ENCODE data around the gene MTCL3.
A peak's percentile ranks its signal among the peaks of the same experiment; 100 is the strongest.
"Not testable (repeated sequence)": the region's sequence is repeated elsewhere in the genome, so short reads cannot be mapped to it uniquely, and the experiment has no call there.

The MTCL3 gene

GRCh38 chr6:127464881-127465459 lies 54.2 kb downstream of the MTCL3 start:
- peak; percentile 56 for DNase-seq

- DNase-seq: no peak
Observed at GRCh38 chr6:127464161-127464880, 54.8 kb downstream of the MTCL3 start.

DNA sequence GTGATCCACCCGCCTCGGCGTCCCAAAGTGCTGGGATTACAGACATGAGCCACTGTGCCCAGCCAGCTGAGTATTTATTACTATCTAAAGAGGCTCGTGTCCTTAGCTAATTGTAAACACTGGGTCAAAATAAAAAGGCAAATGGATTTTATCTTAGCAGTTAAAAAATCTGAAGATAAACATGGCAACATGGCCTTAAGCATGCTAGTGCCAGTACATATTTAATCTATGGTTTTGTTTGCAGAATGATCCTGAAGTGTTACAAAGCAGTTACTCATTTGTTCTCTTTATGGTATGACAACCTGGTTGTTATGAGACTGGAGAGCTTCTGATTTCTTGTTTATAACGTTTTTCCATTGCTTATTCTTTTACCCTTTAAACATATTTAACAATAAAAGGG lies 56.1 kb downstream of the MTCL3 start:
- DNase-seq: no peak

DNA sequence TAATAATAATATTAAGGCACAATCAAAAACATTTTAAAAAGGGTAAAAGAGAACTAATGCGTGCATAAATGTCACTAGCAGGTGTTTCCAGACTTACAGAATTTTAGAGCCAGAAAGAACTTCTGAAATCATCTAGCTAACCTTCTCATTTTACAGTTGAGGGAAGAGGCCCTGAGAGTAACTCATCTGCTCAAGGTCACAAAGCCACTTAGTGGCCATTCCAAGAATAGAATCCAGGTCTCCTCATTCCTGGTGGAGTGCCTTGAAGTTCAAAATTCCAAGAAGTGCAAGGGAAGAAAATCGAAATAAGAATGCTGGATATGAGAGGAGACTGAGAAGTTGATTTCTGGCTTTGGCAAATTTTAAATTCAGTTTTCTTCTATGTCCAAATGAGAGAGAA lies 56.8 kb downstream of the MTCL3 start:
- no peak for DNase-seq

DNA sequence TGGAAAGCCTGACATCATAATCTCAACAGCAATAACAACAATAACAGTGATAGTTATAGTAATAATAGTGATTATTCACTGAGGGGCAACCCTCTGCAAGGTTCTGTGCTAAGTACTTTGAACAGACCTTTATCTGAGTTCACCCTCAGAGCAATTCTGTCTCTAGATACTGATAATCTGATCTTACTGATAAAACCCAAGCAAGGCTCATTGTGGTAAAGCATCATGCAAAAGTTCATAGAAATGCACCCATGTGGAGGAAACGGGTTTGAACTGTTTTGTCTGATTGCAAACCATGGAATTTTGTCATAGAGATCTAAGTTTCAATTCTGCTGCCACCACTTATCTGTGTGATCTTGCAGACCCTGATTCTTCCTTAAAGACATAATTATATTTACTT lies 58.7 kb downstream of the MTCL3 start:
- no peak for DNase-seq

DNA sequence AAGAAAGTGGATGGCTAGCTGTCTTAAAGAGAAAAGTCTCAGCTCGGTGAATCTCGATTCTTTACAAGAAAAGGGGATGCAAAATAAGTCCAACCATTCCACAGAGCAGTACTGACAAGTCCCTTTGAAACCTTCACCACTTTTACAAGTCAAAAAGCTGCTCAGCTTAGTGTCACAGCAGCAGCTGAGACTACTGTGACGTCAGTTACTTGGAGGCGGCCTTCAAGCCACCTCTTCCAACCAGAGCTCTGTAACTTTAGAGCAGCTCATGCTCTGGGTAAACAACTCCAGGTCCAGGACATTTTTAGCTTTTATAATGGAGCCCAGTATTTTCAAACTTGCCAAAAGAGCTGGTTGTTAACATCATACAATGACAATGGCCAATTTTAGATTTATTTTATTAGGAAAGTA lies 59.9 kb downstream of the MTCL3 start, which contains the start of gene KIAA0408:
KIAA0408 (minus strand) TSS at position 159 of the 411 bp plus-strand sequence. CDS start 5,408 bp downstream, outside the sequence.
- no peak for DNase-seq

DNA sequence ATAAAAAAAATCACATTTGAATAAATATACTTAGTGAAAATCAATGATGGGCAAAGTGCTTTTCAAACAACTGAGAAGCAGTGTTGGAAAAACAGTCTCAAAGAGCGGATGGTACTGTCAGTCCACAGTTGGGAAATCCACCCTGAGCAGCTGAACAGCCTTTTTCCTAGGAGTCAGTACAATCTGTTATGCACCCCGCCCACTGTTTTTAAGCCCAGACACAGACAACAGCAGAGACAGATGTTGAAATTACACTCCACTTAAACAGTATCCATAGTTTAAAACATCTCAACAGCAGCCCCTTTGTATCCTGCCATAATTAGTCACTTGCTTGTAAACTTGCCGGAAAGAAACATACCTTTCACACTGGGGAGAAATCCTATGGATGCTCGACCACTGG lies 60.3 kb downstream of the MTCL3 start:
- DNase-seq: no peak

DNA sequence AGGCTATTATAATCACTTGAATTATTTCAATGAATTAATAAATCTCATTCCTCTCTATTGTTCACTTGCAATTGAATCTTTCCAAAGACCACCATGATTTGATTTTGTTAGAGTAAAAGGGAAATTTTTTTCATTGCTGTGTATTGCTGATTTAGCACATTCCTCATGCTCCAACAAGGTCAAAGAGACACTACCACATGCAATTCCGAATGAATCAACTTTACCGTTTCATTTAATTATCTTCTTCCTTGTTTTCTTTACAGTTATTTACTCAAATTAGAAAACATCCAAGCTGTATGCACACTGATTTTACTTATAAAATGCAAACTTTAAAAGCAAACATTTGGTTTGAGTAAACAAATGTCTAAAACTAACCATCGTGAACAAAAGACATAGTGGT lies 60.9 kb downstream of the MTCL3 start:
- DNase-seq: no peak

GRCh38 chr6:127457456-127458064 lies 61.6 kb downstream of the MTCL3 start:
- peak; percentile 15 for DNase-seq

GRCh38 chr6:127456465-127456864 lies 62.7 kb downstream of the MTCL3 start:
- no peak for DNase-seq

GRCh38 chr6:127453845-127454619 lies 65.1 kb downstream of the MTCL3 start:
- no peak for DNase-seq

DNA sequence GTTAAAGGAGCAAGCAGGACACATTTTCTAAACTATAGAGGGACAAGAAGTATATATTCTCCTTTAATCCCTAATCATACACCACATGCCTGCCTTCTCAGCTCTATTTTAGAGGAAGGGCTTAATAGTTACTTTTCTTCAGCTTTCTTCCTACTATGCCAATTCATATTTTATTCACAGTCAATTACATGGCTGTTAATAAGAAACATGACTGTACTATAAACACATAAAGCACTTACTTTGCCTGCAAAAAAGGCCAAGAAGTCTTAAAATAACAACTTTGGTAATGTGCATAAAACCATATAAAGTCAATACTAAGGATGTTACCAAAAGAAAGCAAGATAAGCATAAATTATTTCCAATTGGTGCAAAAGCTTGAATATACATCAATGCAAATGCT lies 66.3 kb downstream of the MTCL3 start:
- DNase-seq: no peak

DNA sequence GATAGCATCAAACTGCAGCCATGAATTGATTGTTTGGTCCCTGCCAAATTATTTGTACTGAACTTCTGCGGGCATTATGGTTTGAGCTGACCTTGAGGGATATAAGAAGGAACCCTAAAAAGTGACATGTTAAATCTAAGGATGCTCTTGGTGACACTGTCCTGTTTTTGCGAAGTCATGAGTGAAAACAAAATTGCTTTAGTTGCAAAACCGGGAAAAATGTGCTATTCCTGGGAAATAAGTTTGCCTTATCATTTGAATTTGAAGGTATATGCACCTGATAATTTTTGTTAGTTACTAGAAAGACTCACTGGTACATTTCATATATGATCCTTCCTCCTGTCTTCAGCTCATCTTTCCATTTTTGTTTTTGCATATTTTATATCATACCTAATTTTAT lies 67.7 kb downstream of the MTCL3 start:
- no peak for DNase-seq

DNA sequence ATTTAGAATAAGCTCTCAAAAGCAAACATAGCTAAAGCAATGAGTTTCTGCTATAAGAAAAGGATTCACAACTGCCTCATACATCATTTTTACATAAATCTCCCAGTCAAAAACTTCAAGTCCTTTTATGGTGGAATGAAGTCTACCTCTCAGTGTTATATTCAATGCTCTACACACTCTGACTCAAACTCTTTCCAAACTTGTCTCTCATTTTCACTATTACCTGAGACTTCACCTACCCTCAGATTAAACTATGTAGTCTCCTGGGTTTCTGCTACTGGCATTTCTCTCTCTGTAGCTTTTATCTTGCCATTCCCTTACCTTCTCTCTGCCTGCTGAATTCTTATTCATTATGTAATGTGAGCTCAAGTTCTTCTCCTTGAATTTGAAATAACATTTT lies 71.4 kb downstream of the MTCL3 start:
- no peak for DNase-seq

DNA sequence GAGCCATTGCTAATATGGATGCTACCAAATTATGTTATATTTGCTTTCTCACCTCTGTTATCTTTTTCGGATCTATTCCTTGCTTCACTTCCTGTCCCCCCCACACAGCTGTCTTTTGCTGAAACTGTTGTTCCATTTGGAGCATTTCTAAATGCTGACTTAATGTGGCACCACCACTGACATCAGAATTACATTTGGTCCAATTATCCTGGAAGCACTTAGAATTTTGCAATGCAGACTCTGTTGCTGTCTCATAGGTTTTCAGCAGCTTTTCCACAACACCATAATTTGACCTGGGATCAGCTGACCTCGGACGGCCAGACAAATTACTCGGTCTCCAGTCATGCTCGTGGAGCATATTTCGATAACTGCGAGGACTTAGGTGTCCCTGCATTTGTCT lies 72.8 kb downstream of the MTCL3 start:
- no peak for DNase-seq

GRCh38 chr6:127441881-127442280 lies 77.3 kb downstream of the MTCL3 start:
- DNase-seq: no peak

DNA sequence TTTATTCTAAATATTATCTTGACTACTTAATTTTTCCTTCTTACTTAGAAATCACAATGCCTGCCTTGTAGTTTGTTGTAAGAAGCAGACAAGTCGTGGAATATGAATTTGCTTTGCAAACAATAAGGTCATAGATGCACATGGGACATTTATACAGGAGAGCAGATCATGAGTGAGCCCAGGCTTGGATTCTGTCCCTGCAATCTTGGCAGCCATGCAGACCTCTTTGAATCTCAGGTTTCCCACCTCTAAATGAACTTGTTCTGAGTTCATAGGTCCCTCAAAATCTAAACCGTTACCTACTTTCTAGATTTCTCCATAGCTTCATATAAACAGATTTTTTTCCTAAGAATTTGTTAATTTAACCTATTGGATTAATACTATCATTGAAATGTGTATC lies 79.4 kb downstream of the MTCL3 start:
- DNase-seq: no peak

DNA sequence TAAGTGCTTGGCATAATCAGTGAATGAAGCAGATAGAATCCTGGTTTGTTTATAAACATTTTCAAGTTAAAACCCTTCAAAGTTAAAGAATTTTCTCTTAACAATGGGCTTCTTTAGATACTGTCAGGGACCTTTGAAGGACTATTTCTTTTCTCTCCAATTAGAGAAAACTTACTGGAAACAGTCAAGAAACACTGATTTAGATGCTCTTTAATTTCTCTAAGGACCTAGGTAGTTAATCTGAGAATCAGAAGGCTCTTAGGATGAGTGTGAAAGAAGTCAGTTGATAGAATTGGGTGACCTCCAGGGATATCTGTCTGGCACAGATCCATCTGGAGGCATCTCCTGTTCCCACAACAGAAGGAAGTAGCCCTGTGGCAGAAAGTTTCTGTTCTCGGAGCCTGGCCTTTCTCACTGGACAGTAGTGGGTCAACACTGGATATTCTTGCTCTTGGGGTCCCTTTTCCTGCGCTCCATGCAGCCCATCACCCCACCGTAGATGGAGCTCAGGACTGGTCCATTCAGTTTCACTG lies 82.5 kb downstream of the MTCL3 start:
- no peak for DNase-seq

DNA sequence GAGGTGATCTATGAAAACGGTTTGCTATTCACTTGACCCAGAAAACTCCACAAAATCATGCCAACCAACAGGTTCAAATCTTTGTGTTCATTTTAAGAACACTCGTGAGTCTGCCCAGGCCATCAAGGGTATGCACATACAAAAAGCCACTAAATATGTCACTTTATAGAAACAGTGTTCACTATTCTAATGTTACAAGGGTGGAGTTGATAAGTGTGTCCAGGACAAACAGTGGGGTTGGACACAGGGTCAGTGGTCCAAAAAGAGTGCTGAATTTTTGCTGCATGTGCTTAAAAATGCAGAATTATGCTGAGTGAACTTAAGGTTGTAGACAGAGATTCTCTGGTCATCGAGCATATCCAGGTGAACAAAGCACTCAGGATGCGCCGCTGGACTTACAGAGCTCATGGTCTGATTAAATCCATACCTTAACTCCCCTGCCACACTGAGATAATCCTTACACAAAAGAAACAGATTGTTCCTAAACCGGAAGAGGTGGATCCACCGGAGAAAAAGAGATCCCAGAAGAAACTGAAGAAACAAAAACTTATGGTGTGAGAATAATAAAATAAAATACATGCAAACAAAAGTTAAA lies 83.4 kb downstream of the MTCL3 start:
- no peak for DNase-seq

GRCh38 chr6:127434651-127435050 lies 84.5 kb downstream of the MTCL3 start:
- DNase-seq: no peak

DNA sequence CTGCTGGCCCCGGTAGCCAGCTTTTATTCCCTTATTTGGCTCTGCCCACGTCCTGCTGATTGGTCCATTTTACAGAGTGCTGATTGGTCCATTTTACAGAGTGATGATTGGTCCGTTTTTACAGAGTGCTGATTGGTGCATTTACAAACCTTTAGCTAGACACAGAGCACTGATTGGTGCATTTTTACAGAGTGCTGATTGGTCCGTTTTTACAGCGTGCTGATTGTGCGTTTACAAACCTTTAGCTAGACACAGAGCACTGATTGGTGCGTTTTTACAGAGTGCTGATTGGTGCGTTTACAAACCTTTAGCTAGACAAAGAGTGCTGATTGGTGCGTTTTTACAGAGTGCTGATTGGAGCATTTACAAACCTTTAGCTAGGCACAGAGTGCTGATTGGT lies 90.6 kb downstream of the MTCL3 start:
- not testable (repeated sequence) for DNase-seq

GRCh38 chr6:127423921-127424320 lies 95.2 kb downstream of the MTCL3 start:
- no peak for DNase-seq
